SK-MEL-5 (cell line): ENCODE measurements around the gene F8. TPM values are rescaled to one million over a fixed set of nuclear protein-coding genes. Genes with fewer than 3 reads are reported as not detected.
"Not testable (repeated sequence)": the region's sequence is repeated elsewhere in the genome, so short reads cannot be mapped to it uniquely, and the experiment has no call there.

Experiments used
- DNase-seq: peaks from one replicate; pipeline ENCODE4 v3.0.0-alpha.2; 2016; ENCODE audit warnings: low read depth, low spot score
- in situ Hi-C: cut with HindIII; loops from 2 replicates; pipeline ENCODE4 v1.10.0; 2016; ENCODE audit warnings: low sequenced_read_pairs, high pct_unique_total_duplicates, low pct_unique_long_range_greater_than_20kb
- total RNA-seq: library from RNA; depleted of rRNA; stranded (reverse); fragments of >200 nt; shearing (Covaris generic); gene quantifications from 2 replicates; pipeline ENCODE4 v1.2.3, GENCODE V29; 2014

The F8 gene
- total RNA-seq, 1 experiment from 2014 or later: 0.50 TPM

GRCh38 chrX:154914052-154914451, 108.5 kb downstream of the F8 start:
- in situ Hi-C loops: no loop called here
- no peak for DNase-seq

DNA sequence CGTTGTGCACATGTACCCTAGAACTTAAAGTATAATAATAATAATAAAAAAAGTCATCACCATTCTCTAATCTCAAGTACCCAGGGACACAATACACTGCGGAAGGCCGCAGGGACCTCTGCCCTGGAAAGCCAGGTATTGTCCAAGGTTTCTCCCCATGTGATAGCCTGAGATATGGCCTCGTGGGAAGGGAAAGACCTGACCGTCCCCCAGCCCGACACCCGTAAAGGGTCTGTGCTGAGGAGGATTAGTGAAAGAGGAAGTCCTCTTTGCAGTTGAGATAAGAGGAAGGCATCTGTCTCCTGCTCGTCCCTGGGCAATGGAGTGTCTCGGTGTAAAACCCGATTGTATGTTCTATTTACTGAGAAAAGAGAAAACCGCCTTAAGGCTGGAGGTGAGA, 112.0 kb downstream of the F8 start:
- in situ Hi-C loops, DNase-seq: not testable (repeated sequence)

DNA sequence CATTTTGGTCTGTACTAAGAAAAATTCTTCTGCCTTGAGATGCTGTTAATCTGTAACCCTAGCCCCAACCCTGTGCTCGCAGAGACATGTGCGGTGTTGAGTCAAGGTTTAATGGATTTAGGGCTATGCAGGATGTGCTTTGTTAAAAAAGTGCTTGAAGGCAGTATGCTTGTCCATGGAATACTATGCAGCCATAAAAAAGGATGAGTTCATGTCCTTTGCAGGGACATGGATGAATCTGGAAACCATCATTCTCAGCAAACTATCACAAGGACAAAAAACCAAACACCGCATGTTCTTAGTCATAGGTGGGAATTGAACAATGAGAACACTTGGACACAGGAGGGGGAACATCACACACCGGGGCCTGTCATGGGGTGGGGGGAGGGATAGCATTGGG, 112.5 kb downstream of the F8 start:
- in situ Hi-C loops: not testable (repeated sequence)

DNA sequence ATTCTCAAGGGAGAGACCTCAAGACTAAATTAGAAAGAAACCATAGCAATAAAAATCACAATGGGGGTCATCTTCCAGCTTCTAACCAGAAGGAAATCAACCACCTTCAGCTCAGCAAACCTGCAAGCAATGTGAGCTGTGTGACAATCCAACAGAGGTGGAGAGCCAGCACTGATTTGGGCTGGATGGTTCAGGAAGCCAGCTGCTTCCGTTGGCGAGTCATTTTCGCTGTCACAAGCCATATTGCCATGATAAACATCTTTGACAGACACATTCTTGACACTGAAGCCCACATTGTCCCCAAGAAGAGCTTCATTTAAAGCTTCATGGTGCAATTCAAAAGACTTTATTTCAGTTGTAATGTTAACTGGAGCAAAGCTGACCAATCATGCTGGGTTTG, 113.7 kb downstream of the F8 start:
- DNase-seq: no peak
- in situ Hi-C loops: no loop called here

More for the DNA sequence above, 112.5 kb downstream of the F8 start:
- DNase-seq: not testable (repeated sequence)

GRCh38 chrX:154902408-154902807, 120.1 kb downstream of the F8 start:
- DNase-seq: no peak
- in situ Hi-C loops: no loop called here

GRCh38 chrX:154900323-154900722, 122.2 kb downstream of the F8 start:
- no peak for DNase-seq
- in situ Hi-C loops: no loop called here

GRCh38 chrX:154892296-154892695, 130.2 kb downstream of the F8 start:
- DNase-seq: no peak
- in situ Hi-C loops: no loop called here

GRCh38 chrX:154890990-154891639, 131.4 kb downstream of the F8 start:
- DNase-seq: no peak
- in situ Hi-C loops: no loop called here

GRCh38 chrX:154886789-154887221, 135.7 kb downstream of the F8 start:
- DNase-seq, in situ Hi-C loops: not testable (repeated sequence)

GRCh38 chrX:154886069-154886788, 136.3 kb downstream of the F8 start, which contains the start of gene F8A1:
TSS of gene F8A1 (plus strand) at chrX:154886355. CDS start at chrX:154886375, 20 bp downstream.
- DNase-seq, in situ Hi-C loops: not testable (repeated sequence)

GRCh38 chrX:154885549-154885948, 137.0 kb downstream of the F8 start:
- in situ Hi-C loops, DNase-seq: not testable (repeated sequence)

- in situ Hi-C loops, DNase-seq: not testable (repeated sequence)
Observed at GRCh38 chrX:154885057-154885456, 137.5 kb downstream of the F8 start.

GRCh38 chrX:154884069-154884468, 138.5 kb downstream of the F8 start:
- in situ Hi-C loops: not testable (repeated sequence)

DNA sequence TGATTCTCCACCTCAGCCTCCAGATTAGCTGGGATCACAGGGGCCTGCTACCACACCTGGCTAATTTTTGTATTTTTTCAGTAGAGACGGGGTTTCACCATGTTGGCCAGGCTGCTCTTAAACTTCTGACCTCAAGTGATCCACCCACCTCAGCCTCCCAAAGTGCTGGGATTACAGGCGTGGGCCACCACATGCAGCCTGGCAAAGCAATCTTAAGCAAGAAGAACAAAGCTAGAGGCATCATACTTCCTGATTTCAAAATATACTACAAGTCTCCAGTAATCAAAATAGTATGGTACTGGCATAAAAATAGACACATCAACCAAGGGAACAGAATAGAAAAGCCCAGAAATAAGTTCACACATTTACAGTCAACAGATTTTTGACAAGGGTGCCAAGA, 149.2 kb downstream of the F8 start:
- DNase-seq: no peak
- in situ Hi-C loops: no loop called here

More at GRCh38 chrX:154884069-154884468, 138.5 kb downstream of the F8 start:
- not testable (repeated sequence) for DNase-seq

DNA sequence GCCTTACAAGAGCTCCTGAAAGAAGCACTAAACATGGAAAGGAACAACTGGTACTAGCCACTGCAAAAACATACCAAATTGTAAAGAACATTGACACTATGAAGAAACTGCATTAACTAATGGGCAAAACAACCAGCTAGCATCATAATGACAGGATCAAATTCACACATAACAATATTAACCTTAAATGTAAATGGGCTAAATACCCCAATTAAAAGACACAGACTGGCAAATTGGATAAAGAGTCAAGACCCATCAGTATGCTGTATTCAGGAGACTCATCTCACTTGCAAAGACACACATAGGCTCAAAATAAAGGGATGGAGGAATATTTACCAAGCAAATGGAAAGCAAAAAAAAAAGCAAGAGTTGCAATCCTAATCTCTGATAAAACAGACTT, 154.0 kb downstream of the F8 start:
- in situ Hi-C loops, DNase-seq: not testable (repeated sequence)

- in situ Hi-C loops: no loop called here
- peak; percentile 2 for DNase-seq
Observed at GRCh38 chrX:154855256-154855655, 167.3 kb downstream of the F8 start.

DNA sequence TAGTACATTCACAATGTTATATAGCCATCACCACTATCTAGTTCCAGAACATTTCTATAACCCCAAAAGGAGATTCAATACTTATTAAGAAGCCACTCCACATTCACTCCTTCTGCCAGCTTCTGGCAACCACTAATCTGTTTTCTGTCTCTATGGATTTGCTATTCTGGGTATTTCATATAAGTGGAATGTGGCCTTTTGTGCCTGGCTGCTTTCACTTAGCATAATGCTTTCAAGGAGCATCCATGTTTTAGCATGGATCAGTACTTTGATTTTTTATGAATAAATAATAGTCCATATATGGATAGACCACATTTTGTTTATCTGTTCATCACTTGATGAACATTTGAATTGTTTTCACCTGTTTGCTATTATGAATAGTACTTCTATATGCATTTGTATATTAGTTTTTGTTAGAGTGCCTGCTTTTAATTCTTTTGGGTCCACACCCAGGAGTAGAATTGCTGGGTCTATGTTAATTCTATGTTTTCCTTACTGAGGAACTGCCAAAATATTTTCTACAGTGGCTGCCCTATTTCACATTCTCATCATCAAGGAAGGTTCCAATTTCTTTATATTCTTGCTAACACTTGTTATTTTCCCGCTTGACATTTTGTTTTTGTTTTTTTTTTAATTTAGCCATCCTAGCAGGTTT, 171.4 kb downstream of the F8 start:
- in situ Hi-C loops: no loop called here
- DNase-seq: no peak

- in situ Hi-C loops: no loop called here
- DNase-seq: peak; percentile 60
Observed at GRCh38 chrX:154840856-154841255, 181.7 kb downstream of the F8 start.
